GM15510 (cell line): Measurements from ENCODE around the gene PDGFA.

Source experiments
- POLR2A ChIP-seq: IDR thresholded peaks from 3 replicates; pipeline ENCODE4 v1.6.1; 2011; ENCODE audit warnings: borderline replicate concordance; ENCODE audit not compliant: insufficient read length; ENCODE audit errors: extremely low read depth

Gene PDGFA

DNA sequence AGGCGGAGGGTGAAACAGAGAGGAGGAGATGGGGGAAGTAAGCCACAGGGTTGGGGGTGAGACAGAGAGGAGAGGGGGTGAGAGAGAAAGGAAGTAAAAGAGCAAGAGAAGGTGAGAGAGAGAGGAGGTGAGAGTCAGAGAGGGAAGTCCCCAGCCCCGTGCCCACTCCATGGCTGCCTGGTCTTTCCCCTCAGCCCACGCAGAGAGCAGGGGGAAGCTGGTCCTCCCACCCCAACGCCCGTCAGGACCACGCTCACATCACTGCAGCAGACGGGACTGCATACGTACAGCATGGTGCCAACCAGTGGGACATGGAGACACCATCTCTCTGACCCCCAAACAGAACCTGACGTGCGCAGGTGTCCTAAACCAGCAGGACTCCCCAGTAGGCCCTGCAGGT, 12.1 kb upstream of the PDGFA start:
- no peak for TF ChIP-seq POLR2A

DNA sequence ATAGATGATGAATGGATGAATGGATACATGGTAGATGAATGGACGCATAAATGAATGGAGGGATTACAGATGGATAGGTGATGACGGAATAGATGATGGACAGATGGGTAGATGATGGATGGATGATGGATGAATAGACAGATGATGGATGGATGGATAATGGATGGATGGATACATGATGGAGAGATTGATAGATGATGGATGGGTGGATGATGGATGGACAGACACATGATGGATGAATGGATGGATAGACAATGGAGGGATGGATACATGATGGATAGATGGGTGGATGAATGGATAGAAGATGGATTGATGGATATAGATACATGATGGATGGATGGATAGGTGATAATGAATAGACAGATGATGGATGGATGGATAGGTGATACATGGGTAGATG, 8.8 kb upstream of the PDGFA start:
- TF ChIP-seq POLR2A = no peak

DNA sequence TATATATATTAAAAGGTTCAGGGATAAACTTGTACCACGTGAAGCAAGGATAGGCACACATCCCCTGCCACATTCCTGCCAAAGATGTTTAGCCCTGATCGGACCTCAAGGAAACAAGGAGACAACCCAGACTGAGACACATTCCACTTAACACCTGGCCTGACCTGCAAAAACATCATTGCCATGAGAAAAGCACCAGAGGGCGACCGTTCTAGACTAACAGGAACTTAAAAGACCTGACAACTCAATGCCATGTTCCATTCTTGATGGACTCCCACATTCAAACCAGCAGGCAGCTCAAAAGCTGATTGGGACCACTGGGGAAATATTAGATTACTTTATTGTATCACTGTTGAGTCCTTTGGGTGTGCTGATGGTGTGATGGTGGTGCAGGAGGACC, 8.1 kb upstream of the PDGFA start:
- no peak for TF ChIP-seq POLR2A

DNA sequence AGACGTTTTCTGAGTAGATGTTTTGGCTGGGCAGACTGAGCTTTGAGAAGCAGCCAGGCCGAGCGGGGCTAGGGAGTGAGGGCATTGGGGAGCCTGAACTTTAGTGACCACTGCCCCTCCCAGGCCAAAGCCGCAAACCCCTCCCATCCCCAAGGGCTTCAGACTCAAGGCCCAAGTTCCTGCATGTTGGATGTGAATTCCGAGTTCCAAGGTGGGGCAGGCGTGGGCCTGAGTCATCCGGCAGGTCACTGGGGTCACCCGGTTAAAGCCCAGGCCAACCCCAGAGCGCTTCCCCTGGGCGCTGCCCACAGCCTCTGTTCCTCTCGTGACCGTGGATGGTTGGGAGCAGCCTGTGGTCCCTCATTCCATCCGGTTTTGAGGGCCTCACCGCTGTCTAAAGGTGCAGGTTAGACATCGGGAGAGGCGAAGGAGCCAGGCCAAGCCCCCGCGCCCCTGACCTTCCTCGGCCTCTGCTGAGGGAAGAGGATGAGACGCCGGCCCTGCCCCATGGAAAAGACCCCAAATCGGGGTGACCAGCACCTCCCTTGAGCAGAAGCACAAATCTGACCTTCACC, 6.9 kb upstream of the PDGFA start:
- TF ChIP-seq POLR2A = no peak

DNA sequence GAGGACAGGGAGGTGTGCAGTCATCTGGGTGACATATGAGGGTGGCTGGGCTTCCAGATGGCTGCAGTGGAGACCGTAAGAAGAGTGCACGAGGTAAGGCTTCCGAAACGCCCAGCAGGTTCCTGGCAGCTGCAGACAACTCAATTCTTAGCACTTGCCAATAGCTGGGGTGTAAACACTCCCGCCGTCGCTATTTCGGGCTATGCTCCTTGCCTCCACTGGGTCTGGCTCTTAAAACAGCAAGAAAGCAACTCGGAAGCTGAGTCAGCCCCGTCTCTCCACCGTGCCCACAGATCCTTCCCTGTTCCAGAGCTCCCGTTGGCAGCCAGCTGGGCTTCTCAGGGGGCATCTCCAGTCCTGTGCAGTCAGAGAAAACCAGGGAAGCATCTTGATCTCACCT, 6.1 kb upstream of the PDGFA start:
- no peak for TF ChIP-seq POLR2A

DNA sequence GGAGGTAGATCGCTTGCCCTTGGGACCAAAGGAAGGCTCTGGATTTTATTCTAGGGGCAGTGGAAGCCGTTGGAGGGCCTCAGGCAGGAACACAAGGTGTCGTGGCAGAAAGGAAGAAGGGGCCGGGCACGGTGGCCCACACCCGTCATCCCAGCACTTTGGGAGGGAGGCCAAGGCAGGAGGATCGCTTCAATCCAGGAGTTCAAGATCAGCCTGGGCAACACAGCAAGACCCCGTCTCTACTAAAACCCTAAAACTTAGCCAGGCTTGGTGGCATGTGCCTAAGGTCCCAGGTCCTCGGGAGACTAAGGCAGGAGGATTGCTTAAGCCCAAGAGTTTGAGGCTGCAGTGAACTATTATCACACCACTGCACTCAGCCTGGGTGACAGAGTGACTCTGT, 5.2 kb upstream of the PDGFA start:
- no peak for TF ChIP-seq POLR2A

DNA sequence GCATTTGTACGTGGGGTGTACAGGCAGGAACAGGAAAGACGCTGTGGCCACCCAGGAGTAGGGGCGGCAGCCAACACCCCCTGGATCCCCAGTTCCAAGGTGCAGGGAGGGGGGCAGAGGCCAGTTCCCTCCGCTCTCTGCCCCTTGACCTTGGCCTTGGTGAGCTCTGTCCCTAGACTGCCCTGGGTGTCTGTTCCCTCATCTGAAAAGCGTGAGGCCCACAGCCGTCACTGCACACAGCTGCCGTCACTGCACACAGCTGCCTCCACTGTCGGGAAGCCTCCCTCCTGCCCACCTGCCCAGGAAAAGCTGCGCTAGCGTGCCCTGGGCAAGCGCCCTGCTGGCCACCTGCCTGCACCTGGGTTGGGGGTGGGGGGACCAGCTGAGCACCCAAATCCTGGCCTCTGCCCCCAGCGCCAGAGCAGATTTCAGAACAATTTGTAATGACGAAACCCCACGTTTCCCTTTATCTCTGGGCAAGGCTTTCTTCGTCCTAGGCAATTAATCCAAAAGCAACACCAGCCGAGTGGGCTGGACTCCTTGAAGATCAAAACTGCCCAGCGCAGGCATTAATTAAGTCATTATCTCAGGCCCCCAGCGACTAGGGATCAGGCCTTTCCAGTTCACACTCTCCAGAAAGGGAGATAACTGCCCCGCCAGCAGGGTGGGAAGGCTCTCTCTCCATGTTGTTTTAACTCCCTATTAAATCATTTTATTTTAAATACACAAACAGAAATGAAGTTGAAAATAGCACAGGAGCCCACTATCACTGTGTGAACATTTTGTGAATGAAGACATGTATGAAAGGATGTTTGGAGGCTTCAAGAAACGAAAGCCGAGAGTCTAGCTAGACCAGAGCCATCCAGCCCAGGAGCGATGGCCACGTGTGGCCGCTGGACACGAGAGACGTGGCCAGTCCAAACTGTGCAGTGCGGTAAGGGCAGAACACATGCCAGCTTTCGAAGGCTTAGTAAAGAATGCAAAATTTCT, 4.0 kb upstream of the PDGFA start:
- no peak for TF ChIP-seq POLR2A

DNA sequence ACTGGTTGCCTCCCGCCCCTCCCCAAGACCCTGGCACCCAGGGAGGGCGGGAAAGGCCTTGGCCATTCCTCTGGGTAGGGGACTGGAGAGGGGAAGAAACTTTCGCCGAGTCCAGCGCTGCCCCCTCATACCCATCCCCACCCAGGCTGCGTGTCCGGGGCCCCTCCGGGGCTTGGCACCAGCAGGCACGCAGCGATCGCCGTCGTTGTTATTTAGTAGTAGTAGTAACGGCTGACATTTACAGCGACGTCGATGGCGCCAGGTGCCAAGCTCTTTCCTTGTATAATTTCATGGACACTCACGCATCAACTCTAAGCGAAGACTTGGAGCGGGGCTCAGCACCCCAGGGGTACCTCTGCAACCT, 3.3 kb upstream of the PDGFA start:
- TF ChIP-seq POLR2A = no peak

DNA sequence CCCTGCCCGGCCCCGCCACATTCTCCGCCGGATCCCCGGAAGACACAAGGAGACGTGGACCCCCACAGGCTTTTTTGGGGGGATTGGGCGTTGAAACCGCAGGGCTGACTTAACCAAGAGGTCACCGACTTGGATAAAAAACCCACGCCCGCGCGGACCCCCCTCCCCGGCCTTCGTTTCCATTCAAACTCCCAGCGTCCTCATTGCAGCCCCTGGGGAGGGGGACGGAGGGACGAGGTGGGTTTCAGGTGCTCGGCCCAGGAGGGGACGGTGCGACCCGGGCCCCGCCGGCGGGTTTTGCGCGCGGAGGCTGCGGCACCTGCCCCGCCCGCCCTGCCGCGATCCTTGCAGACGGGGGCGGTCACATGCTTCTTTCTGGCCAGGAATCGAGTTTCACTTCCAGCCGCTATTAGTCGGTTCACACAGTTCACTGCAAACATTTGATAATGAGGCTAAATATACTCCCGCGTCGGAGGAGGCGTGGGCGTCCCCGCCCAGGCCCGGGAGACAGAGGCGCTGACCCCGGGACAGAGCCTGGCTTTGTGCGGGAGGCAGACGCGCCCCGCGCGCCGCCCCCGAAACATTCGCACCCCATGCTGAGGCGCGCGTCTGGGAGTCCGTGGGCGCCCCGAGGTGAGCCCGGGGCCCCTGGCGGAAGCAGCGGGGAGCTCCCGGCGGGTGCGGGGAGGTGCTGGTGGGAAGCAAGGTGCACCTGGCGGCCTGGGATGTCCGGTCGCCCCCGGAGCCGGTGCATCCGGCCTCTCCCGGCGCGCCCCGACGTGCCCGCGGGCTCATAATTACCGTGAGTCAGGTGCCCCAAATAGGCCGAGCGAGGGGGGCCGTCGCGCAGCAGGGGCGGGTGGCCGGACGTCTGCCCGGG, 2.7 kb upstream of the PDGFA start:
- TF ChIP-seq POLR2A = no peak

DNA sequence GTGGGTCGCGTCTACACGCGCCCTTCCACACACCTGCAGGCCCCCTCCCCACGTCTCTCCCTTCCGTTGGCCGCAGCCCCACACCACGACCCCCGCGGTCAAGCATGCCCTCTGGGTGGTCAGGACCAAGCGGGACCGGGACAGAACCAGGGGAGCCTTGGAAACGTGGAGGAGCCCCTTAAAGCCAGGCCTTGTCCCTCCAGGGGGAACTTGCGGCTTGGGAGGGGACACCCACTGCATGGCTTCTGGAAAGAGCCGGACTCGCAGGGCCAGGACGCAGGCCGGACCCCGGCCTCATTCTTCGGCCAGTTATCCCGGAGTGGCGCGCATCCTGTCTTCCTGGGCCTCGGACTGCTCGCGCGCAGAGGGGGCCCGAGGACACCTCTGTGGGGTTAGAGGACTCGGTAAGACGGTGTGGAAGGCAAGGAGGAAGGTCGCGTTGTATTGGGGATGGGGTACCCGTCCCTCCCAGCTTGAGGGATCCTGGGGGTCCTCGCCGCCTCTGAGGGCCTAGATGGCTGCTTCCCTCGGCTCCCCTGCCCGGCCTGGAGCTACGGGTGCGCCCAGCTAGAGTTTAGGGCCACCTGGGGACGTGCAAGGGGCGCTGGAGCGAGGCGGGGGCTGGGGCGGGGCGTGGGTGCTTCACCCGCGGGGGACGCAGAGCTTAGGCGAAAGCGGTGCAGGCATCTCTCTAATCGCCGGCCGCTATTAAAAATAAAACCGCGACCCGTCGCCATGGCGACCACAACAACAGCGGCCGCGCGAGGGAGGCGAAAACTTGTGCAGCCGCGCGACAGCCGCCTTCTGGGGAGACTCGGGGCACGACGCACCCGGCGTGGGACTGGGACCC, 1.8 kb upstream of the PDGFA start:
- TF ChIP-seq POLR2A = no peak

DNA sequence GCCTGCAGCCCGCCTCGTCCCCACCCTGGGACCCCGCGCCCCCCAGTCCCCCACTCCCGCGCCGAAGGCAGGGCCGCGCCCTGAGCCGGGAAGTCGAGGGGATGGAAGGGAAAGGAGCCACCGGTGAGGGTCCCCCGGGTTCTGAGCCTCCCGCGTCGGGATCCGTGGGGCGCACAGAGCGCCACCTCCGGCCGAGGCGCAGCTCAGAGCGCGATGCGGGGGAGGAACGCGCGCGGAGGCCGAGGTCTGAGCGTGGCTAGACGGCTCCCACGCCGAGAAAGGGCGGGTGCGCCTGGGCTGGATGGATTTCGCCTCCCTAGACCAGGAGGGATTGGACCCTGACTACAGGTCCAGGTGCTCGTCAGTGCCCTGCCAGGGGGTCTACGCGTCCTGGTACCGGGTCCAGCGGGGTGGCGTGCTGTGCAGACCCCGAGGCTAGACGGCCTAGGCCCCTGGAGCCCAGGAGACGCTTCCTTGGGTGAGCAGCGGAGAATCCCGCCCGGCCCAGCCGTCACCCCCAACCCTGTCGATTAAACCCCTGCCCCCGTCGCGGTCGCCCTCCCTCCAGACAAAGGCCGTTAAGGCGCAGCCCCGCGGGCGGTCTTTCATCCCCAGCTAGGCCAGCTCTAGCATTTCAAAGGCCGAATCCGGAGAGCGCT, 986 bp upstream of the PDGFA start:
- TF ChIP-seq POLR2A = no peak

DNA sequence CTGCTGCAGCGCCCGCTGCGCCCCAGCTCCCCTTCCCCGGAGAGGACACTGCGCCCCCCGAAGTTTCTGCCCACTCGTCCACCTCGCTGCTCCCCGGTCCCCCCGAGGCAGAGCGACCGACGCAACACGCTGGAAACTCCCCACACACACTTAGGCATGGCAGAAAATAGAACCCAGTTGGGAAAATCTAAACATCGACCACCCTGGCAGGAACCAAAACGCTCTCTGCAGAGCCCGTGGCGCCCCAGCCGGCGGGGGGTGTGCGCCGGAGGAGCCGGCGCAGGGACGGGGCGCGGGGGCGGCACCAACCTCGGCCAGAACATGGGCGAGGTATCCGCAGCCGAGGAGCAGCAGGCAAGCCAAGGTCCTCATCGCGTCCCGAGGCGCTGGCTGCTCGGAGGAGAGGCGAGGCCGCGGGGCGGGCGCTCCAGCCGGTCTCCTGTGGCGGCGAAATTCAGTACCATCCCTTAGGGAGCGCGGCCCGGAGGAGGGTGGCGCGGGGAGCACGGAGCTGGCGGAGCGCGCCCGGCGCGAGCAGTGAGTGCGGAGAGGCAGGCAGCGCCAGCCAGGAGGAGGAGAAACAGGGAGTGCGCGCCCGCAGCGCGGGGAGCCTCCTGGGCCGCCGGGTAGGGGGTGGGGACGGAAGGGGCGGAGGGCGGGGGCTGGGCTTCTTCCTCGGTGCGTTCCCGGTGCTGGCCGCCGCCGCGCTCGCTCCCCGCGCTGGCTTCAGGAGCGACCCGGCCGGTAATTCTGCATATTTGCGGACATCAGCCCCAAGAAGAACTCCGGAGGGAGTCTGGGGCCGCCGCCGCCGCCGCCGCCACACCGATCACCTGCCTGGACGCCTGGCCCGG, 789 bp downstream of the PDGFA start:
- no peak for TF ChIP-seq POLR2A

DNA sequence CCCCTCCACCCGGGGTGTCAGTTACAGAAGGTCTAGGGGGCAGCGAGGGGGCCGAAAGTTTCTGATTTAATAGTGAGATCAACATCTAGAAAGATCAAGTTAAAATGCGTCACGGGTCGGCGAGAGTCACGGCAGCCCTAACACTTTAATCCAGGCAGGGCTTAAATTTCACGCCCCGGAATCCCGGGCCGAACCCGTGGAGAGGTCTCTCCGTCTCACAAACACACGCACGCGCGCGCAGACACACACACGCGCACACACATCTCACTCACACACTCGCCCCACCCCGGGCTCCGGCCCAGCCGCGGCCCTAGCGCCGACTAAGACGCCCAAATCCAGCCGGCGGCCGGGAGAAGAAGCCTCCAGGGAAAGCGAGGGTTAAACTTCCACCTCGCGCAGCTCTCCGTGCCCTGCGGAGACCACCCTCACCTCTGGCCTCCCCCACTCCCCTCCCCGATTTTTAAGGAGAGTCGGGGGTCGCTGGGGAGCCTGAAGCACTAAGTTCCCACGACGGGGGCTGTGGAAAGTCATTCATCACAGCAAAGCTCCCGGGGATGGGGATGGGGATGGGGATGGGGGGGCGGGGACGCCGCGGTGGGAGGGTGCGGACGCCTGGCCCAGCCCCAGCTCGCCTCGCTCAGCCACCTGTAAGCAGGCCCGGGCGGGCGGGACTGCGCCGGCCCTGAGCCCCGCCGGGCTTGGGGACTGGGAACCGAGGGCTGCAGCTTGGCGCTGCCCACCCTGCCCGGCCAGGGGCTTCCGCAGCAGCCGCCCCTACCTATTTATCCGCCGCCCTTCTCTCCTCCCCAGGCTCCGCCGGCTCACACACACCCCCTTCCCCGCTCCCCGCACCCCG, 1.6 kb downstream of the PDGFA start:
- no peak for TF ChIP-seq POLR2A
